Thoracic aorta (tissue), 2 donors: ENCODE measurements around the gene GJB5. TPM values are rescaled to one million over a fixed set of nuclear protein-coding genes. Genes with fewer than 3 reads are reported as not detected.

Experiments used
- ATAC-seq: fragments of 150-250 bp; one replicate; pipeline ENCODE4 v1.8.0; 2017; ENCODE audit warnings: low read depth; ENCODE audit not compliant: insufficient number of reproducible peaks, low FRiP score
- DNase-seq: peaks from one replicate; pipeline ENCODE4 v3.0.0-alpha.2; 2020; ENCODE audit warnings: low spot score
- H3K27ac ChIP-seq, 2 donors: fragments of 200-600 bp; sonication (generic); 1 replicate in 1 of 2; 2 replicates in 1 of 2; pipeline ENCODE4 v1.5.1; 2016; ENCODE audit warnings: mild to moderate bottlenecking in 2 of 2, moderate library complexity in 2 of 2
- H3K27me3 ChIP-seq: fragments of 200-600 bp; sonication (generic); replicated peaks from 2 replicates; pipeline ENCODE4 v1.6.0; 2016; ENCODE audit warnings: mild to moderate bottlenecking; ENCODE audit not compliant: insufficient read depth
- H3K36me3 ChIP-seq: fragments of 200-600 bp; sonication (generic); one replicate; pipeline ENCODE4 v1.5.1; 2016
- H3K4me1 ChIP-seq, 2 donors: fragments of 200-600 bp; sonication (generic); 1 replicate in 1 of 2; 2 replicates in 1 of 2; pipeline versions ENCODE4 v1.5.1 to v1.6.0; 2016; ENCODE audit warnings: low read depth in 2 of 2, mild to moderate bottlenecking in 1 of 2; ENCODE audit not compliant: control insufficient read depth in 1 of 2
- H3K4me3 ChIP-seq: fragments of 200-600 bp; sonication (generic); 2 replicates; pipeline ENCODE4 v1.5.1; 2016; ENCODE audit warnings: mild to moderate bottlenecking
- H3K9me3 ChIP-seq: fragments of 200-600 bp; sonication (generic); 2 replicates; pipeline ENCODE4 v1.5.1; 2016
- CTCF ChIP-seq: fragments of 200-600 bp; sonication (generic); IDR thresholded peaks from one replicate; pipeline ENCODE4 v1.5.1; 2019; ENCODE audit warnings: antibody characterized with exemption
- total RNA-seq, 2 donors: library from RNA; depleted of rRNA; stranded (reverse); fragments of >200 nt; gene quantifications; one replicate each; pipeline versions ENCODE4 v1.1.0 to v1.2.3, GENCODE V29; 2016

GJB5 gene
- total RNA-seq, 2 donors from 2014 or later: not detected

GRCh38 chr1:34794001-34794789 lies 39.3 kb downstream of the GJB5 start:
- Histone ChIP-seq H3K27me3 (no peaks in the 10 kb centered on the region), H3K36me3 (no peaks in the 10 kb centered on the region), H3K4me1 (peaks cover 5 to 53% of the 10 kb centered on the region in 2 donors), H3K9me3 (no peaks in the 10 kb centered on the region), H3K4me3 (peak overlapping the region; percentile 83), H3K27ac (peak overlapping the region in 1 of 2 donors; percentile 87)
- no peak for TF ChIP-seq CTCF
- DNase-seq (no peak), ATAC-seq (no peak)

- DNase-seq (no peak), ATAC-seq (no peak)
- H3K27me3 ChIP-seq: no peaks in the 10 kb centered on the region
- TF ChIP-seq CTCF: no peak
- H3K27ac ChIP-seq: peak overlapping the region in 1 of 2 donors; percentile 0
- peaks cover 5 to 53% of the 10 kb centered on the region in 2 donors for H3K4me1 ChIP-seq
- H3K9me3 ChIP-seq: no peaks in the 10 kb centered on the region
- H3K36me3 ChIP-seq: no peaks in the 10 kb centered on the region
- H3K4me3 ChIP-seq: peak overlapping the region; percentile 18
Observed at GRCh38 chr1:34794790-34795180, 39.9 kb downstream of the GJB5 start.

GRCh38 chr1:34795916-34796315 lies 41.1 kb downstream of the GJB5 start:
- Histone ChIP-seq H3K4me1 (peaks cover 5 to 55% of the 10 kb centered on the region in 2 donors), H3K27ac (peak overlapping the region in 1 of 2 donors; percentile 0), H3K4me3 (peak overlapping the region; percentile 18), H3K9me3 (no peaks in the 10 kb centered on the region), H3K27me3 (no peaks in the 10 kb centered on the region), H3K36me3 (no peaks in the 10 kb centered on the region)
- TF ChIP-seq CTCF: no peak
- DNase-seq (no peak), ATAC-seq (no peak)

GRCh38 chr1:34796990-34797389 lies 42.1 kb downstream of the GJB5 start:
- Histone ChIP-seq H3K4me3 (no peak overlapping the region), H3K27ac (no peak overlapping the region), H3K9me3 (no peaks in the 10 kb centered on the region), H3K27me3 (no peaks in the 10 kb centered on the region), H3K36me3 (no peaks in the 10 kb centered on the region), H3K4me1 (peaks cover 2 to 44% of the 10 kb centered on the region in 2 donors)
- ATAC-seq (no peak), DNase-seq (no peak)
- TF ChIP-seq CTCF: no peak

GRCh38 chr1:34800214-34800613 lies 45.4 kb downstream of the GJB5 start:
- no peak for ATAC-seq
- DNase-seq: no peak
- H3K4me3 ChIP-seq: no peak overlapping the region
- no peaks in the 10 kb centered on the region for H3K36me3 ChIP-seq
- H3K4me1 ChIP-seq: peaks cover 0 to 17% of the 10 kb centered on the region in 2 donors
- no peak for TF ChIP-seq CTCF
- H3K27ac ChIP-seq: no peak overlapping the region
- no peaks in the 10 kb centered on the region for H3K27me3 ChIP-seq
- H3K9me3 ChIP-seq: no peaks in the 10 kb centered on the region
